ENCODE measurements around the gene SPARC.

DNA sequence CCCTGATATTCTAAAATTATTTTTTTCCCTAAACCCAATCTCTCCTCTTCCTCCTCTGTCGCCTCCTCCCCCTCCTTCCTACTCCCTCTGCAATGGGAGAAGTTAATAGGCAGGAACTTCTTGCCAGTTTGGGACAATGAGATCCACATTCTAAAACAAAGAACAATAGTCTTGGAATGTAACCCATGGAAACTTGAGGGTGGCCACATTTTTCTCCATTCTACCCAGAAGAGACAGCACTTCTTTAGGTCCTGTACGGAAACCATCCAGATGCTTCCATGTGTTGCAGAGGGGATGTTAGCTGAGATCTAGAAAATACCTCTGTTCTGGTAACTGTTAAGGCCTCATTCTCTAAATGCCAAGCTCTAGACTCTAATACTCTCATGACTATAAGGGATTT is 10.0 kb downstream of the SPARC start:
- TF ChIP-seq, protein P1, sequence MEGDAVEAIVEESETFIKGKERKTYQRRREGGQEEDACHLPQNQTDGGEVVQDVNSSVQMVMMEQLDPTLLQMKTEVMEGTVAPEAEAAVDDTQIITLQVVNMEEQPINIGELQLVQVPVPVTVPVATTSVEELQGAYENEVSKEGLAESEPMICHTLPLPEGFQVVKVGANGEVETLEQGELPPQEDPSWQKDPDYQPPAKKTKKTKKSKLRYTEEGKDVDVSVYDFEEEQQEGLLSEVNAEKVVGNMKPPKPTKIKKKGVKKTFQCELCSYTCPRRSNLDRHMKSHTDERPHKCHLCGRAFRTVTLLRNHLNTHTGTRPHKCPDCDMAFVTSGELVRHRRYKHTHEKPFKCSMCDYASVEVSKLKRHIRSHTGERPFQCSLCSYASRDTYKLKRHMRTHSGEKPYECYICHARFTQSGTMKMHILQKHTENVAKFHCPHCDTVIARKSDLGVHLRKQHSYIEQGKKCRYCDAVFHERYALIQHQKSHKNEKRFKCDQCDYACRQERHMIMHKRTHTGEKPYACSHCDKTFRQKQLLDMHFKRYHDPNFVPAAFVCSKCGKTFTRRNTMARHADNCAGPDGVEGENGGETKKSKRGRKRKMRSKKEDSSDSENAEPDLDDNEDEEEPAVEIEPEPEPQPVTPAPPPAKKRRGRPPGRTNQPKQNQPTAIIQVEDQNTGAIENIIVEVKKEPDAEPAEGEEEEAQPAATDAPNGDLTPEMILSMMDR (IDR thresholded peaks at IDR 0.05), result no peak
- TF ChIP-seq GABPB1 (CRISPR knock-in tag; IDR thresholded peaks at IDR 0.05) (no peak), ZNF396 (CRISPR knock-in tag; IDR thresholded peaks at IDR 0.05; ENCODE audit: borderline replicate concordance) (no peak)
- TF ChIP-seq, protein P2, sequence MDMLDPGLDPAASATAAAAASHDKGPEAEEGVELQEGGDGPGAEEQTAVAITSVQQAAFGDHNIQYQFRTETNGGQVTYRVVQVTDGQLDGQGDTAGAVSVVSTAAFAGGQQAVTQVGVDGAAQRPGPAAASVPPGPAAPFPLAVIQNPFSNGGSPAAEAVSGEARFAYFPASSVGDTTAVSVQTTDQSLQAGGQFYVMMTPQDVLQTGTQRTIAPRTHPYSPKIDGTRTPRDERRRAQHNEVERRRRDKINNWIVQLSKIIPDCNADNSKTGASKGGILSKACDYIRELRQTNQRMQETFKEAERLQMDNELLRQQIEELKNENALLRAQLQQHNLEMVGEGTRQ (CRISPR knock-in tag; IDR thresholded peaks at IDR 0.05), result no peak
